Measurements from ENCODE around the gene NDUFB5. TPM values are rescaled to one million over a fixed set of nuclear protein-coding genes. Genes with fewer than 3 reads are reported as not detected.

The NDUFB5 gene
- total RNA-seq, 1 experiment from 2014 or later = 78.9 TPM

DNA sequence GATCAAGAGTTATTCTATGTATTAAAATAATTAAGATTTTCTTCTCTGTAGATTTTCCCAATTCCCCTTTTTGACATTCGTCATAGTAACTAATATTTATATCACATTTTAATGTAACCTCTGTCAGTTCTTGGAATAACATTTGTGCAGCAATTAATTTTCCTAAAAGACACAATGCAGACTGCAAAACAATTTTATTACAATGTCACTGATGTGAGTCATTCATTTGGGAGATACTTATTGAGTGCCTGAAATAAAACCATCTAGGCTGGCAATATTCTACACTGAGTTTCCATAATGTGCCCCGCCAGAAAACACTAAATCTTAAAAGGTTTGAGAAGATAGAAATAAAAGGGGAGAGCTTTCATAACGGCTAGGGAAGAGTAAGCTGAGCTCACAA, 41.6 kb downstream of the NDUFB5 start:
- Histone ChIP-seq H3K14ac (ENCODE audit: insufficient read depth, low read length) (no peak overlapping the region), H3K4me2 (ENCODE audit: insufficient read depth, insufficient read length, low read length) (no peak overlapping the region), H3K4ac (ENCODE audit: low read depth, low read length) (no peak overlapping the region), H3K79me2 (ENCODE audit: insufficient read depth, low read length) (no peaks in the 10 kb centered on the region), H3K27me3 (ENCODE audit: insufficient read depth, low read length) (no peaks in the 10 kb centered on the region), H4K8ac (replicated peaks; ENCODE audit: insufficient read length, low read depth, low read length) (no peak overlapping the region), H2BK15ac (ENCODE audit: low read depth, low read length) (no peak overlapping the region), H4K20me1 (ENCODE audit: control insufficient read depth, insufficient read depth, insufficient read length) (no peaks in the 10 kb centered on the region), H3T11ph (ENCODE audit: low read length) (no peak overlapping the region), H3K23ac (ENCODE audit: insufficient read length, low read depth, low read length) (no peak overlapping the region), H2AK5ac (ENCODE audit: insufficient read length, low read length) (no peak overlapping the region), H3K23me2 (ENCODE audit: insufficient read length, low read depth, low read length, poor library complexity, severe bottlenecking) (no peaks in the 10 kb centered on the region), H3K56ac (ENCODE audit: insufficient read length, low read depth, low read length) (no peak overlapping the region), H3K4me1 (ENCODE audit: insufficient read depth, low read length) (no peaks in the 10 kb centered on the region), H4K91ac (ENCODE audit: insufficient read length, low read depth, low read length) (no peak overlapping the region), H3K9me3 (ENCODE audit: control insufficient read depth, low read depth, low read length) (no peaks in the 10 kb centered on the region), H2BK12ac (ENCODE audit: insufficient read length, low read depth, low read length) (no peak overlapping the region), H3K79me1 (ENCODE audit: insufficient read depth, low read depth, low read length, poor library complexity, severe bottlenecking) (no peaks in the 10 kb centered on the region), H2BK20ac (ENCODE audit: low read depth, low read length, poor library complexity, severe bottlenecking) (no peak overlapping the region), H3K18ac (ENCODE audit: insufficient read length, low read depth, low read length) (no peak overlapping the region), H3K9ac (ENCODE audit: extremely low read depth, insufficient read length, low read length) (no peak overlapping the region), H2BK5ac (ENCODE audit: insufficient read length, low read length) (no peak overlapping the region), H4K5ac (ENCODE audit: insufficient read length, low read depth, low read length) (no peak overlapping the region), H3K27ac (ENCODE audit: insufficient read length, low read depth, low read length) (no peak overlapping the region), H2BK120ac (ENCODE audit: low read depth, low read length, poor library complexity, severe bottlenecking) (no peak overlapping the region), H2AFZ (ENCODE audit: low read length) (no peak overlapping the region)
- no peak for DNase-seq
- Mint-ChIP-seq H3K4me3 (no peak overlapping the region), H3K27ac (no peak overlapping the region), H3K36me3 (ENCODE audit: insufficient read depth in 1 of 3, low read depth in 3 of 3) (no peaks in the 10 kb centered on the region), H3K27me3 (ENCODE audit: low read depth) (no peaks in the 10 kb centered on the region), H3K9me3 (no peaks in the 10 kb centered on the region), H3K4me1 (peaks cover 4 to 8% of the 10 kb centered on the region in 2 experiments)
- WGBS (ENCODE audit: extremely low coverage, insufficient read length, low lambda C conversion rate) = no CpG with 5 or more reads among the region's 3 CpGs
- no peak for TF ChIP-seq CTCF (conservative IDR thresholded peaks at IDR 0.05)

Data from H9 (cell line).